NCI-H1417 treated with DMSO at 0.1 percent for 48 hours (cell line): ENCODE measurements around the gene ATP6V1F.

Experiments used
- DNase-seq: peaks from one replicate; lab custom pipeline; 2025; lab: John Stamatoyannopoulos, UW

ATP6V1F gene

GRCh38 chr7:128862571-128863432 lies at the start of gene ATP6V1F:
ATP6V1F (plus strand) TSS chr7:128862856; CDS start chr7:128862905, 49 bp downstream.
- peak; percentile 98 for DNase-seq

GRCh38 chr7:128814499-128814898 lies 48.2 kb upstream of the ATP6V1F start:
- DNase-seq: no peak

- DNase-seq: no peak
These were observed 47.2 kb upstream of the ATP6V1F start for GRCh38 chr7:128815289-128815942.

- DNase-seq: no peak
These were observed 44.0 kb upstream of the ATP6V1F start for GRCh38 chr7:128818694-128819093.

- no peak for DNase-seq
These were observed 40.9 kb upstream of the ATP6V1F start for GRCh38 chr7:128821724-128822123.

GRCh38 chr7:128826512-128826911 lies 36.1 kb upstream of the ATP6V1F start:
- DNase-seq: no peak

GRCh38 chr7:128826916-128827247 lies 35.8 kb upstream of the ATP6V1F start:
- DNase-seq: no peak

- no peak for DNase-seq
These were observed 35.3 kb upstream of the ATP6V1F start for GRCh38 chr7:128827248-128827958.

GRCh38 chr7:128827971-128828711 lies 34.5 kb upstream of the ATP6V1F start:
- no peak for DNase-seq

- DNase-seq: no peak
These were observed 33.1 kb upstream of the ATP6V1F start for GRCh38 chr7:128829391-128830166.

GRCh38 chr7:128830231-128831177 lies 32.2 kb upstream of the ATP6V1F start, which contains the start of gene FLNC:
FLNC (plus strand) TSS chr7:128830406; CDS start chr7:128830638, 232 bp downstream.
- no peak for DNase-seq

- no peak for DNase-seq
These were observed 31.3 kb upstream of the ATP6V1F start for GRCh38 chr7:128831178-128831993.

- DNase-seq: no peak
These were observed 30.4 kb upstream of the ATP6V1F start for GRCh38 chr7:128831994-128832879.

GRCh38 chr7:128832880-128833147 lies 29.8 kb upstream of the ATP6V1F start:
- DNase-seq: no peak

GRCh38 chr7:128833148-128833945 lies 29.3 kb upstream of the ATP6V1F start:
- DNase-seq: no peak

- DNase-seq: no peak
These were observed 28.7 kb upstream of the ATP6V1F start for GRCh38 chr7:128833946-128834325.

GRCh38 chr7:128835231-128835751 lies 27.4 kb upstream of the ATP6V1F start:
- no peak for DNase-seq
